Lower leg skin (tissue), 3 donors: ENCODE data around the gene MROH2A.

Source experiments
- CTCF ChIP-seq, 3 donors: fragments of 450-650 bp; IDR thresholded peaks; one replicate each; pipeline ENCODE4 v1.5.1; 2016; ENCODE audit warnings: antibody characterized with exemption in 3 of 3, mild to moderate bottlenecking in 3 of 3, moderate library complexity in 2 of 3
- POLR2A ChIP-seq, 2 donors: fragments of 450-650 bp; IDR thresholded peaks; one replicate each; pipeline ENCODE4 v1.6.1; 2016 to 2017; ENCODE audit warnings: antibody characterized with exemption in 2 of 2, mild to moderate bottlenecking in 1 of 2, moderate library complexity in 1 of 2

GRCh38 chr2:233756429-233757081, 21.6 kb upstream of the MROH2A start:
- TF ChIP-seq POLR2A (IDR thresholded peaks at IDR 0.05) (no peak), CTCF (IDR thresholded peaks at IDR 0.05) (no peak)
